Keratinocyte (primary cell): Measurements from ENCODE around the gene RPL6. TPM values are rescaled to one million over a fixed set of nuclear protein-coding genes. Genes with fewer than 3 reads are reported as not detected.

Experiments
- DNase-seq: peaks from one replicate; pipeline ENCODE4 v3.0.0-alpha.2; 2011; ENCODE audit warnings: low read depth, missing footprints, low spot score
- FAIRE-seq: peaks from 2 replicates; lab custom pipeline; 2011; peaks lifted over from hg19 to GRCh38; lab: Jason Lieb, UNC
- H2AFZ ChIP-seq: 2 replicates; pipeline ENCODE4 v1.6.0; 2012; ENCODE audit warnings: low read length, control low read depth, inconsistent platforms; ENCODE audit not compliant: control insufficient read depth
- H3K27ac ChIP-seq: 2 replicates; pipeline ENCODE4 v1.5.1; 2011; ENCODE audit warnings: low read length; ENCODE audit not compliant: control insufficient read depth, insufficient read depth
- H3K27me3 ChIP-seq: 3 replicates; pipeline ENCODE4 v1.6.0; 2011; ENCODE audit warnings: low read length; ENCODE audit not compliant: control insufficient read depth, insufficient read depth; ENCODE audit errors: extremely low read depth
- H3K36me3 ChIP-seq, 2 experiments: 2 replicates in 1 of 2; 3 replicates in 1 of 2; pipeline ENCODE4 v1.5.1; 2011; ENCODE audit warnings: low read length in 2 of 2, mild to moderate bottlenecking in 1 of 2; ENCODE audit not compliant: control insufficient read depth in 2 of 2, insufficient read depth in 2 of 2; ENCODE audit errors: extremely low read depth in 1 of 2
- H3K4me1 ChIP-seq: 3 replicates; pipeline ENCODE4 v1.5.1; 2011; ENCODE audit warnings: low read length; ENCODE audit not compliant: control insufficient read depth, insufficient read depth; ENCODE audit errors: extremely low read depth
- H3K4me2 ChIP-seq: 3 replicates; pipeline ENCODE4 v1.6.0; 2011; ENCODE audit warnings: low read depth, low read length; ENCODE audit not compliant: control insufficient read depth, insufficient read depth; ENCODE audit errors: extremely low read depth
- H3K4me3 ChIP-seq, 3 experiments: fragments of 200-600 bp in 1 of 3; sonication (generic) in 1 of 3; 2 replicates in 2 of 3; 3 replicates in 1 of 3; pipeline ENCODE4 v1.5.1; 2011 to 2016; ENCODE audit warnings: low read length in 3 of 3, mild to moderate bottlenecking in 3 of 3, control low read depth in 2 of 3, inconsistent platforms in 1 of 3, low read depth in 1 of 3, mixed read lengths in 1 of 3, mixed run types in 1 of 3, moderate library complexity in 1 of 3; ENCODE audit not compliant: control insufficient read depth in 2 of 3, insufficient read depth in 2 of 3; ENCODE audit errors: extremely low read depth in 1 of 3
- H3K79me2 ChIP-seq: 2 replicates; pipeline ENCODE4 v1.6.0; 2012; ENCODE audit warnings: low read length; ENCODE audit not compliant: control insufficient read depth, insufficient read depth
- H3K9ac ChIP-seq: 3 replicates; pipeline ENCODE4 v1.6.0; 2011; ENCODE audit warnings: low read length; ENCODE audit not compliant: control insufficient read depth, insufficient read depth; ENCODE audit errors: extremely low read depth
- H3K9me1 ChIP-seq: 3 replicates; pipeline ENCODE4 v1.6.0; 2011; ENCODE audit warnings: low read length; ENCODE audit not compliant: control insufficient read depth, insufficient read depth; ENCODE audit errors: extremely low read depth
- H3K9me3 ChIP-seq: 2 replicates; pipeline ENCODE4 v1.5.1; 2012; ENCODE audit warnings: low read depth, low read length; ENCODE audit not compliant: control insufficient read depth
- H4K20me1 ChIP-seq: 3 replicates; pipeline ENCODE4 v1.6.0; 2011; ENCODE audit warnings: low read length; ENCODE audit not compliant: control insufficient read depth, insufficient read depth; ENCODE audit errors: extremely low read depth
- EZH2 ChIP-seq: IDR thresholded peaks from one replicate; pipeline ENCODE4 v1.6.1; 2012; ENCODE audit warnings: inconsistent platforms, mild to moderate bottlenecking, low read length, moderate library complexity
- dilution Hi-C: fragments of 300-500 bp; cut with MboI; formaldehyde crosslinking; loops from one replicate; pipeline ENCODE4 v1.7.0; 2020; ENCODE audit warnings: low sequenced_read_pairs; ENCODE audit not compliant: extremely low pct_ligation_motif_present
- polyA plus RNA-seq, 5 experiments: library from polyadenylated mRNA; depleted of rRNA in 3 of 5; stranded (reverse) in 3 of 5; stranded (forward) in 1 of 5; unstranded in 1 of 5; fragments of >200 nt; gene quantifications; 1 replicate in 1 of 5; 2 replicates in 3 of 5; 3 replicates in 1 of 5; pipeline versions ENCODE4 v1.2.1 to v1.2.3, GENCODE V29; 2011 to 2012; ENCODE audit warnings: missing spikeins in 2 of 5, low read depth in 1 of 5, low replicate concordance in 1 of 5
- TF ChIP-seq, protein P1 (sequence below), 3 experiments: IDR thresholded peaks in 1 of 3; conservative IDR thresholded peaks in 1 of 3; optimal IDR thresholded peaks in 1 of 3; 2 replicates in 2 of 3; 3 replicates in 1 of 3; pipeline versions ENCODE3 to v1.5.1; 2011; ENCODE audit warnings: low read length in 3 of 3, mild to moderate bottlenecking in 3 of 3, moderate library complexity in 2 of 3, control low read depth in 1 of 3, inconsistent platforms in 1 of 3; ENCODE audit not compliant: insufficient read depth in 2 of 3; ENCODE audit errors: extremely low read depth in 1 of 3

Gene RPL6
- polyA plus RNA-seq, 1 donor (not counting 4 experiments of a cell fraction or from before 2014, with no cell fraction given) = 2,338 TPM

GRCh38 chr12:112359290-112359689, 50.1 kb downstream of the RPL6 start:
- Histone ChIP-seq H3K9ac (no peak overlapping the region), H3K9me3 (no peaks in the 10 kb centered on the region), H4K20me1 (no peaks in the 10 kb centered on the region), H2AFZ (no peak overlapping the region), H3K9me1 (no peaks in the 10 kb centered on the region), H3K79me2 (peaks cover 14% of the 10 kb centered on the region), H3K4me2 (no peak overlapping the region), H3K4me3 (no peak overlapping the region), H3K27ac (no peak overlapping the region), H3K4me1 (no peaks in the 10 kb centered on the region), H3K27me3 (no peaks in the 10 kb centered on the region), H3K36me3 (no peaks in the 10 kb centered on the region)
- no peak for FAIRE-seq
- TF ChIP-seq EZH2 = no peak
- TF ChIP-seq, protein P1, sequence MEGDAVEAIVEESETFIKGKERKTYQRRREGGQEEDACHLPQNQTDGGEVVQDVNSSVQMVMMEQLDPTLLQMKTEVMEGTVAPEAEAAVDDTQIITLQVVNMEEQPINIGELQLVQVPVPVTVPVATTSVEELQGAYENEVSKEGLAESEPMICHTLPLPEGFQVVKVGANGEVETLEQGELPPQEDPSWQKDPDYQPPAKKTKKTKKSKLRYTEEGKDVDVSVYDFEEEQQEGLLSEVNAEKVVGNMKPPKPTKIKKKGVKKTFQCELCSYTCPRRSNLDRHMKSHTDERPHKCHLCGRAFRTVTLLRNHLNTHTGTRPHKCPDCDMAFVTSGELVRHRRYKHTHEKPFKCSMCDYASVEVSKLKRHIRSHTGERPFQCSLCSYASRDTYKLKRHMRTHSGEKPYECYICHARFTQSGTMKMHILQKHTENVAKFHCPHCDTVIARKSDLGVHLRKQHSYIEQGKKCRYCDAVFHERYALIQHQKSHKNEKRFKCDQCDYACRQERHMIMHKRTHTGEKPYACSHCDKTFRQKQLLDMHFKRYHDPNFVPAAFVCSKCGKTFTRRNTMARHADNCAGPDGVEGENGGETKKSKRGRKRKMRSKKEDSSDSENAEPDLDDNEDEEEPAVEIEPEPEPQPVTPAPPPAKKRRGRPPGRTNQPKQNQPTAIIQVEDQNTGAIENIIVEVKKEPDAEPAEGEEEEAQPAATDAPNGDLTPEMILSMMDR (optimal IDR thresholded peaks at IDR 0.05 in 1 of 3, IDR thresholded peaks at IDR 0.05 in 1 of 3, conservative IDR thresholded peaks at IDR 0.05 in 1 of 3; ENCODE audit: extremely low read depth in 1 of 3, insufficient read depth in 2 of 3, low read length in 3 of 3) = no peak
- dilution Hi-C loops = no loop called here
- no peak for DNase-seq

- no peaks in the 10 kb centered on the region for H3K9me3 ChIP-seq
- H3K4me2 ChIP-seq = no peak overlapping the region
- no peaks in the 10 kb centered on the region for H3K27me3 ChIP-seq
- TF ChIP-seq, protein P1 (optimal IDR thresholded peaks at IDR 0.05 in 1 of 3, IDR thresholded peaks at IDR 0.05 in 1 of 3, conservative IDR thresholded peaks at IDR 0.05 in 1 of 3; ENCODE audit: extremely low read depth in 1 of 3, insufficient read depth in 2 of 3, low read length in 3 of 3) = no peak
- TF ChIP-seq EZH2 = no peak
- no peaks in the 10 kb centered on the region for H4K20me1 ChIP-seq
- H3K4me3 ChIP-seq = no peak overlapping the region
- no peak overlapping the region for H3K27ac ChIP-seq
- H3K9me1 ChIP-seq = no peaks in the 10 kb centered on the region
- no peak for FAIRE-seq
- peaks cover 8% of the 10 kb centered on the region for H3K4me1 ChIP-seq
- DNase-seq = no peak
- dilution Hi-C loops = no loop called here
- no peaks in the 10 kb centered on the region for H3K36me3 ChIP-seq
- no peak overlapping the region for H2AFZ ChIP-seq
- H3K9ac ChIP-seq = no peak overlapping the region
- H3K79me2 ChIP-seq = peaks cover 16% of the 10 kb centered on the region
These were observed 52.2 kb downstream of the RPL6 start for GRCh38 chr12:112357214-112357613.

Other genes with a start within 250 kb of the RPL6 start
- gene HECTD4, start 27.2 kb downstream of the RPL6 start, polyA plus RNA-seq = 5.2 to 7.5 TPM (median 7.3 TPM) in 3 replicates
- 56.0 to 95.3 TPM (median 82.6 TPM) in 3 replicates for gene PTPN11, start 9.3 kb upstream of the RPL6 start, polyA plus RNA-seq